Adrenal gland (tissue), 12 donors: ENCODE measurements around the gene PDYN. TPM values are rescaled to one million over a fixed set of nuclear protein-coding genes. Genes with fewer than 3 reads are reported as not detected.
A peak's percentile ranks its signal among the peaks of the same experiment; 100 is the strongest.

Experiments used
- DNase-seq, 7 donors: peaks; one replicate each; pipeline ENCODE4 v3.0.0-alpha.2; 2019 to 2020
- H3K27ac ChIP-seq, 5 donors: fragments of 200-600 bp; sonication (generic) in 4 of 5; 1 replicate in 3 of 5; 2 replicates in 2 of 5; pipeline versions ENCODE4 v1.5.1 to v1.8.0; 2016 to 2020; ENCODE audit warnings: mild to moderate bottlenecking in 1 of 5
- H3K27me3 ChIP-seq: fragments of 200-600 bp; 2 replicates; pipeline ENCODE4 v1.8.0; 2021
- H3K36me3 ChIP-seq, 2 donors: fragments of 200-600 bp; replicated peaks in 1 of 2; 1 replicate in 1 of 2; 2 replicates in 1 of 2; pipeline versions ENCODE4 v1.5.1 to v1.8.0; 2018 to 2022
- H3K4me1 ChIP-seq, 2 donors: fragments of 200-600 bp; replicated peaks in 1 of 2; 1 replicate in 1 of 2; 2 replicates in 1 of 2; pipeline versions ENCODE4 v1.5.1 to v1.8.0; 2018 to 2021
- H3K4me3 ChIP-seq, 4 donors: fragments of 200-600 bp; sonication (generic) in 3 of 4; one replicate each; pipeline ENCODE4 v1.5.1; 2016 to 2018
- H3K9me3 ChIP-seq, 3 donors: fragments of 200-600 bp; sonication (generic) in 1 of 3; replicated peaks in 1 of 3; 1 replicate in 2 of 3; 2 replicates in 1 of 3; pipeline versions ENCODE4 v1.5.1 to v1.8.0; 2016 to 2021
- CTCF ChIP-seq, 6 experiments: fragments of 450-650 bp in 4 of 6; fragments of 200-600 bp in 2 of 6; sonication (generic) in 1 of 6; IDR thresholded peaks; 1 replicate in 5 of 6; 2 replicates in 1 of 6; pipeline versions ENCODE4 v1.5.1 to v1.8.0; 2016 to 2021; ENCODE audit warnings: antibody characterized with exemption in 6 of 6, mild to moderate bottlenecking in 2 of 6, moderate library complexity in 1 of 6
- POLR2A ChIP-seq, 2 donors: fragments of 450-650 bp; IDR thresholded peaks; one replicate each; pipeline ENCODE4 v1.6.1; 2017; ENCODE audit warnings: antibody characterized with exemption in 2 of 2, mild to moderate bottlenecking in 2 of 2, moderate library complexity in 1 of 2
- WGBS, 4 donors: extraction: QIAGEN DNeasy Blood & Tissue Kit in 2 of 4; methylation state at CpG; one replicate each; pipeline versions ENCODE4 v1.1.5 to v1.1.7; 2013 to 2017; 5-methylcytosine and 5-hydroxymethylcytosine counted together
- intact Hi-C, 2 donors: fragments of 100-400 bp; cut with DNase I; formaldehyde crosslinking; loops; one replicate each; pipeline versions ENCODE4 v1.14.1 to v1.15.0; 2022 to 2023
- polyA plus RNA-seq, 3 donors: library from polyadenylated mRNA; stranded (reverse); fragments of 200-250 nt in 2 of 3; fragments of 350-450 nt in 1 of 3; fragmentation: Illumina TruSeq in 1 of 3; extraction: RNeasy Lipid Tissue Mini Kit (QIAGEN cat#74804) in 1 of 3; gene quantifications; one replicate each; pipeline ENCODE4 v1.2.3, GENCODE V29; 2013 to 2014
- total RNA-seq, 9 donors: library from RNA; depleted of rRNA in 4 of 9; stranded (reverse); fragments of >200 nt in 4 of 9; fragments of 120-200 nt in 1 of 9; fragmentation: NEBNext Ultra II Directional in 1 of 9; extraction: Animal tissue kit (Norgen Biotek cat#: 25700) in 1 of 9; gene quantifications; one replicate each; pipeline versions ENCODE4 v1.1.0 to v1.2.4, GENCODE V29; 2013 to 2023
- donor health status: healthy with polysubstance abuse.
- donor health status: Bipolar disorder and iron deficiency.
- donor health status: DM: yes; HTN: yes; CAD: no.
- donor health status: DM: no; HTN: no; CAD: no.
- donor health status: DM: no; HTN: no; CAD: no.
- donor health status: DM: yes; HTN: yes; CAD: no.

PDYN gene
- total and polyA plus RNA-seq, 12 donors, result not detected

DNA sequence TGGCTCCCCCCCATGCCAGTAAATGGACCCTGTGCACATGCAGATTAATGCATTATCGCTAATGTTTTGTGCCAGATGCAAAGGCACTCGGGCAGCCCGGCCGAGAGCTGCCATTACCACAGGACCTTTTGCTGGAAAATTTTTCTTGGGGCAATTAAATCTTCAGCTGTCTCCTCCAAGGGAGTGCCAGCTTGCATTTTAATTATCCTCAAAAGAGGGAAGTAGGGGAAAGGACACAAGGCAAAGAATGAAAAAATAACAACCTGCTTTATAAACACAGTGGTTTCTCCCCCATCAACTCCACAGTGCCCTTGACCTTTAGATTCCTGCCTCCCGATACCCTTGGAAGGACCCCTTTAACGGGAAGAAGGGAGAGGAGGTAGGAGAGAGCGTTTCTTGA lies 48.2 kb downstream of the PDYN start:
- Histone ChIP-seq H3K4me3 (no peak overlapping the region), H3K36me3 (no peaks in the 10 kb centered on the region), H3K27ac (peak overlapping the region; percentile 65 to 94 (median 70)), H3K27me3 (no peaks in the 10 kb centered on the region), H3K9me3 (no peaks in the 10 kb centered on the region), H3K4me1 (peaks cover 27 to 56% of the 10 kb centered on the region in 2 donors)
- TF ChIP-seq POLR2A (IDR thresholded peaks at IDR 0.05) (no peak), CTCF (IDR thresholded peaks at IDR 0.05) (no peak)
- no peak for DNase-seq
- intact Hi-C loops, result loop anchor here (10.0 kb wide), 2 partner anchors 51 to 141 kb away; partner anchors contain the start of gene SIRPA (in 1 of the 2)
- WGBS, 4 donors, result 30 to 39% (median 34%) methylated on average over 7 of the region's 7 CpGs

DNA sequence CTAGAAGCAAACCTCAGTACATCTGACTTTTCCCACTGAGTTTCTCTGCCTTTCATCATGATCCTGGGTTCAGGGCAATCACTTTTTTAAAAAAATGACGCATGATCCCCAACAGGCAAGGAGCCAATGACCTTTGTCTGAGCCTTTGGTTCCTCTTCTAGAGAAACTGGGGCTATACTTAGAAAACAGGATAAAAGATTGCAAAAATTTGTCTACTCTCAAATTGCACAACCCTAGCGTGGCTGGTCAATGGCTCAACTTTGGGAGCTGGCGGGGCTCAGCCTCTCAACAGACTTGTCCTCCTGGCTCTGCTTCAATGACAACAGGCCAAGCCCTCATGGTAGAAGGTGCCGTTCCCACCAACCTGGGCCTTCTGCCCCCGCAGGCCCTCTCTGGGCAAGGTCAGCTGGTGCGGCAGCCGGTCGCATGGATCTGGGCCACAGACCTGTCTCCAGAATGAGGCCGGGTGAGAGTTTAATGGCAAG lies 48.7 kb downstream of the PDYN start:
- H3K4me3 ChIP-seq, result no peak overlapping the region
- H3K27ac ChIP-seq, result peak overlapping the region; percentile 65 to 94 (median 82)
- peak in 1 of 2 donors; percentile 53 for TF ChIP-seq POLR2A (IDR thresholded peaks at IDR 0.05)
- TF ChIP-seq CTCF (IDR thresholded peaks at IDR 0.05), result peak in 1 of 6 experiments; percentile 1
- peaks cover 27 to 58% of the 10 kb centered on the region in 2 donors for H3K4me1 ChIP-seq
- no peaks in the 10 kb centered on the region for H3K36me3 ChIP-seq
- H3K27me3 ChIP-seq, result no peaks in the 10 kb centered on the region
- DNase-seq, result peak; percentile 79 to 98 (median 96)
- 16 to 34% (median 26%) methylated on average over 5 to 9 of the region's 9 CpGs for whole genome bisulfite sequencing, 4 donors
- no peaks in the 10 kb centered on the region for H3K9me3 ChIP-seq
- intact Hi-C loops, result loop anchor here (10.0 kb wide), 2 partner anchors 50 to 140 kb away; partner anchors contain the start of gene SIRPA (in 1 of the 2)

- TF ChIP-seq CTCF (IDR thresholded peaks at IDR 0.05) (peak in 2 of 6 experiments; percentile 5 to 41), POLR2A (IDR thresholded peaks at IDR 0.05) (no peak)
- Histone ChIP-seq H3K27me3 (no peaks in the 10 kb centered on the region), H3K9me3 (no peaks in the 10 kb centered on the region), H3K27ac (peak overlapping the region; percentile 62 to 94 (median 82)), H3K4me1 (peaks cover 27 to 55% of the 10 kb centered on the region in 2 donors), H3K36me3 (no peaks in the 10 kb centered on the region), H3K4me3 (peak overlapping the region in 1 of 4 donors; percentile 13)
- intact Hi-C loops, result loop anchor here (10.0 kb wide), 2 partner anchors 50 to 140 kb away; partner anchors contain the start of gene SIRPA (in 1 of the 2)
- WGBS, 4 donors, result 64 to 72% (median 69%) methylated on average over 6 of the region's 6 CpGs
- no peak for DNase-seq
Measured at GRCh38 chr20:1944345-1945091, 49.3 kb downstream of the PDYN start.

DNA sequence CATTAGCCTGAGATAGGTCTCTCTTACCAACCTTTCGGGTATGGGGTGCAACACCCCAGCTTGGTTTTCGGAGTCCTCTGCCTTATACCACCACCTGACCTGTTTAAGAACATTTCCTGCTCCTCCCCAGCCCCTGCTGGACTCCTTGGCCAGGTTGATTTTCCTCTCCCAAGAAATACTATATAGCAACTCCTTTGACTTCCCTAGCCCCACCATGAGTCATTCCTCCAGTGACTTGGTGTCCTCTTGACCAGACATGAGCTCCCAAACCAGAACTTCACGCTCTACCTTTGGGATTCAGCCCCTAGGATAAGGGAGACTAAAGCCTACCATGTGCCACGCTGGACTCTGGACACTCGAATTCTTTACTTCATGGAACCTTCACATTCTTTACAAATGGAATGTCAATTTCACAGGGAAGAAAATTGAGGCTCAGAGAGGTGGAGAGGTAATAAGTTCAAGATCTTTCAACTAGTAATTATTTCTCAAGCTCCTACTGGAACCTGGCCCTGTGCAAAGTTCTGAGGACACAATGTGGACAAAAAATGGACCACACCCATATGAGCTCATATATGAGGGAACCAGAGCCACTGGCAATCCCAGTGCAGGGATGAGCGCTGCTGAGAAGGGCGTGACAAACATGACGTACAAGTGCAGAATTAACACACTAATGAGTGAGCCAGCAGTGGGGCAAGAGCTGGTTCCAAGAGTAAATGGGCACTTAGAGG lies 50.4 kb downstream of the PDYN start:
- TF ChIP-seq CTCF (IDR thresholded peaks at IDR 0.05) (no peak), POLR2A (IDR thresholded peaks at IDR 0.05) (no peak)
- Histone ChIP-seq H3K36me3 (no peaks in the 10 kb centered on the region), H3K4me3 (no peak overlapping the region), H3K4me1 (peaks cover 27 to 48% of the 10 kb centered on the region in 2 donors), H3K9me3 (no peaks in the 10 kb centered on the region), H3K27ac (peak overlapping the region in 1 of 5 donors; percentile 94), H3K27me3 (no peaks in the 10 kb centered on the region)
- DNase-seq, result peak in 1 of 7 donors; percentile 43
- WGBS, 4 donors, result 88 to 90% (median 88%) methylated on average over 8 of the region's 8 CpGs
- intact Hi-C loops, result loop anchor here (10.0 kb wide), 2 partner anchors 49 to 139 kb away; partner anchors contain the start of gene SIRPA (in 1 of the 2)
